Mucosa of descending colon (tissue), 3 donors: Measurements from ENCODE around the gene FAP. TPM values are rescaled to one million over a fixed set of nuclear protein-coding genes. Genes with fewer than 3 reads are reported as not detected.
A peak's percentile ranks its signal among the peaks of the same experiment; 100 is the strongest.

Experiments used
- ATAC-seq: fragments of 200-7000 bp; cut with Tn5 transposase; one replicate; pipeline ENCODE4 v1.9.1; 2020; ENCODE audit warnings: mild to moderate bottlenecking, moderate library complexity
- DNase-seq, 3 donors: peaks; one replicate each; pipeline ENCODE4 v3.0.0-alpha.2; 2020
- H3K36me3 ChIP-seq: fragments of 200-600 bp; one replicate; pipeline ENCODE4 v1.8.0; 2021; ENCODE audit warnings: low read depth, mild to moderate bottlenecking
- H3K4me1 ChIP-seq: fragments of 200-600 bp; one replicate; pipeline ENCODE4 v1.8.0; 2021; ENCODE audit warnings: low read depth, mild to moderate bottlenecking
- H3K4me3 ChIP-seq: fragments of 200-600 bp; one replicate; pipeline ENCODE4 v1.8.0; 2021; ENCODE audit warnings: mild to moderate bottlenecking
- H3K9me3 ChIP-seq: fragments of 200-600 bp; one replicate; pipeline ENCODE4 v1.8.0; 2021; ENCODE audit warnings: mild to moderate bottlenecking
- intact Hi-C, 2 donors: fragments of 100-400 bp; cut with DNase I in 1 of 2; cut with micrococcal nuclease in 1 of 2; formaldehyde crosslinking; loops; one replicate each; pipeline versions ENCODE4 v1.11.0 to v1.11.1; 2022; cut with DNase I, micrococcal nuclease
- total RNA-seq, 3 donors: library from RNA; stranded (reverse); fragmentation: NEBNext Ultra II Directional in 2 of 3; extraction: Animal tissue kit (Norgen Biotek cat#: 25700) in 2 of 3; gene quantifications; one replicate each; pipeline versions ENCODE4 v1.2.1 to v1.2.4, GENCODE V29; 2021 to 2023
- TF ChIP-seq, protein P1 (sequence below): fragments of 200-600 bp; IDR thresholded peaks from one replicate; pipeline ENCODE4 v1.8.0; 2022; ENCODE audit warnings: antibody characterized with exemption, mild to moderate bottlenecking
- donor health status: DM: no; HTN: no; CAD: no; lungs with moderate emphysema.
- donor health status: DM: no; HTN: no; CAD: no.
- donor health status: DM: no; HTN: yes; CAD: no.

Gene FAP
- total RNA-seq, 3 donors from 2014 or later = 0.20 to 4.0 (median 1.3) TPM

GRCh38 chr2:162199913-162200312, 43.3 kb downstream of the FAP start:
- Histone ChIP-seq H3K36me3 (no peaks in the 10 kb centered on the region), H3K4me1 (no peaks in the 10 kb centered on the region), H3K4me3 (no peak overlapping the region), H3K9me3 (no peaks in the 10 kb centered on the region)
- intact Hi-C loops = no loop called here
- DNase-seq (peak in 1 of 3 donors; percentile 12), ATAC-seq (peak; percentile 62)
- TF ChIP-seq, protein P1, sequence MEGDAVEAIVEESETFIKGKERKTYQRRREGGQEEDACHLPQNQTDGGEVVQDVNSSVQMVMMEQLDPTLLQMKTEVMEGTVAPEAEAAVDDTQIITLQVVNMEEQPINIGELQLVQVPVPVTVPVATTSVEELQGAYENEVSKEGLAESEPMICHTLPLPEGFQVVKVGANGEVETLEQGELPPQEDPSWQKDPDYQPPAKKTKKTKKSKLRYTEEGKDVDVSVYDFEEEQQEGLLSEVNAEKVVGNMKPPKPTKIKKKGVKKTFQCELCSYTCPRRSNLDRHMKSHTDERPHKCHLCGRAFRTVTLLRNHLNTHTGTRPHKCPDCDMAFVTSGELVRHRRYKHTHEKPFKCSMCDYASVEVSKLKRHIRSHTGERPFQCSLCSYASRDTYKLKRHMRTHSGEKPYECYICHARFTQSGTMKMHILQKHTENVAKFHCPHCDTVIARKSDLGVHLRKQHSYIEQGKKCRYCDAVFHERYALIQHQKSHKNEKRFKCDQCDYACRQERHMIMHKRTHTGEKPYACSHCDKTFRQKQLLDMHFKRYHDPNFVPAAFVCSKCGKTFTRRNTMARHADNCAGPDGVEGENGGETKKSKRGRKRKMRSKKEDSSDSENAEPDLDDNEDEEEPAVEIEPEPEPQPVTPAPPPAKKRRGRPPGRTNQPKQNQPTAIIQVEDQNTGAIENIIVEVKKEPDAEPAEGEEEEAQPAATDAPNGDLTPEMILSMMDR = no peak

DNA sequence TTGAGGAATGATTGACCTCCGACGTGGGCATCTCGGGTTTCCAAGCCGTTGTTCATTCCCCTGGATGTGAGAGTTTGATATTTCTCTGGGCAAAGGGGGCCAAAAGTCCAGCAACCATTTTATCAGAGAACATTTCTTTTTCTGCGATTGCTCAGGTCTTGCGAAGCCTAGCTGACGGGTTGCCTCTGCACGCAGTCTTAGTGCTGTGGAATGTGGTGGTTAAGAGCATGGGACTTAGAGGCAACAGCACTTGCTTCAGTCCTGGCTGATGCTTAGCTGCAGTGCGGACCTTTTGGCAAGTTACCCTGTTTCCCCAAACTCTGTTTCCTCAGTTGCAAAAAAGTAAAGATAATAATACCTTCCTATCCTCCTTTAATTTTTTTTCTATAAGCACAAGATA, 45.0 kb downstream of the FAP start:
- no peaks in the 10 kb centered on the region for H3K36me3 ChIP-seq
- ATAC-seq (no peak), DNase-seq (no peak)
- no peaks in the 10 kb centered on the region for H3K4me1 ChIP-seq
- H3K4me3 ChIP-seq = no peak overlapping the region
- no peaks in the 10 kb centered on the region for H3K9me3 ChIP-seq
- intact Hi-C loops = no loop called here
- TF ChIP-seq, protein P1 = no peak

DNA sequence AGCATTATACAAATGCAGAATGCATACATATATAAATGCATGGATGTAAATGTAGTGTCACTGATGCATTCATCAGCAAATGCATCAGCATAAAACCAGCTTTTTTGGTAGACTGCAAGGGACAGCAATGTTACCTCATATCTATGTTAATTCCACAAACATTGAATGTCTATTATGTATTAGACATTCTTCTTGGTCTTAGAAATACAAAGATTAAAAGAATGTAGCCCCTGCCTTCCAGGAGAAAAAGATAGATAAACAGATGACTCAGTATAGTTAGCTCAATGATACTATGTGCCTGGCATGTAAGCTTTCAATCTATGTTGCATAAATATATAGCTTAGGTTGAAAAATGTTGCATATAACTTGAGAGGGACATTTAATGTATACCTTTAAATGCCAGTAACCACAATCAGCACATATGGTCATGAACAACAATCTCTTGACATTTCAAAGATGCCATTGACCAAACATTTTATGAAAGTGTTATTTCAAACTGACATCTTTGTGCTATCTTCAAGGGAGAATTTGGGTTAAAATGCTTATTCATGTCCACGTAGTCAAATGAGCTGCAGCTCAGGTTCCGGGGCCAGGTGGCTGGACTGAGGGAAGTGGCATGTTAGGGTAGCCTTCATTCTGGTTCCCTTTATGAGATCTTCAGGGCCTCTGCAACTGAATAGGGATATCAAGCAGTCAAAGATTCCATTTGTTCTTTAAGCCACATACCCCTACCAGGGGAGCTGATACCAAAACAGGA, 46.0 kb downstream of the FAP start:
- no peak for ATAC-seq
- TF ChIP-seq, protein P1 = no peak
- intact Hi-C loops = no loop called here

DNA sequence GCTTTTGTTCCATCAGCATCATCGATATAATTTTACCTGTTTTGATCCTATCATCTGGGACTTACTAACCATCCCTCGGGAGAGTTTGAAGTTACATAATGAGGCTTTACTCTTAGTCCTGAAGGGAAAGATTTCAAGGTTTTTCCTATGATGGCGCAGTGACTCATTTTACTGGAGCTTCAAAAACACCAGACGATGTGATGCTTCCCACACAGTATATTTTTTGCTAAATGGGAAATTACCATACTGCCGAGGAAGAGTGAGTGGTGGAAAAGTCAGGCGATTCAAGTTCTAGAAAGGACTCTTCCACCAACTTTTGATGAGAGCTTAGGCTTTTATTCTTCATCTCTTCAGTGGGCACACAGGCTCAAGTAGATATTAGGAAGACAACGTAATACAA, 46.6 kb downstream of the FAP start:
- DNase-seq = no peak
- no peaks in the 10 kb centered on the region for H3K4me1 ChIP-seq
- intact Hi-C loops = no loop called here
- TF ChIP-seq, protein P1 = no peak
- ATAC-seq = no peak
- no peaks in the 10 kb centered on the region for H3K9me3 ChIP-seq
- H3K36me3 ChIP-seq = no peaks in the 10 kb centered on the region
- no peak overlapping the region for H3K4me3 ChIP-seq

More for the DNA sequence above, 46.0 kb downstream of the FAP start:
- Histone ChIP-seq H3K4me1 (no peaks in the 10 kb centered on the region), H3K4me3 (no peak overlapping the region), H3K9me3 (no peaks in the 10 kb centered on the region), H3K36me3 (no peaks in the 10 kb centered on the region)
- DNase-seq = no peak

DNA sequence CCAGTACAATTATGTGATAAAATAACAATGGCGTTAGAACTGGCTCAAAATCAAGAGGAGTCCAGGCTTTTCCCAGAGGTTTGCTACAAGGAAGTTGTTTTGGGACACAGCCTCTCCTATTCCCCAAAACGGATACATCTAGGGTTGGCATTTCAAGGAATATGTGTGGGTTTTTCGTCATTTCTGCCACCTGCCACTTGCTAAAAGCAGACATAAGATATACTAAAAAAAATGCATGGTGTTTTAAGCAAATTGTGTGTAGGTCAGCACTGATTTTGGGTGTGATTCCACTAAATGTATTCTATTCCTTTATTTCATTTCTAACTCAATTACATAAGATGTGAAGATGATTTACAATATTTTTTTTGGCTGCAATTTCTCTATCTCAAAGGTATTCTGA, 54.8 kb downstream of the FAP start:
- DNase-seq = no peak
- intact Hi-C loops = no loop called here
- ATAC-seq = no peak
- H3K9me3 ChIP-seq = no peaks in the 10 kb centered on the region
- H3K4me1 ChIP-seq = peaks cover 13% of the 10 kb centered on the region
- H3K36me3 ChIP-seq = no peaks in the 10 kb centered on the region
- TF ChIP-seq, protein P1 = no peak
- H3K4me3 ChIP-seq = no peak overlapping the region
